Osteoblast (primary cell): ENCODE data around the gene CEACAM7. TPM values are rescaled to one million over a fixed set of nuclear protein-coding genes. Genes with fewer than 3 reads are reported as not detected.

Experiments
- DNase-seq: peaks from one replicate; pipeline ENCODE4 v3.0.0; 2011; ENCODE audit warnings: low spot score, mixed read lengths; ENCODE audit not compliant: insufficient read length; ENCODE audit errors: missing footprints
- H2AFZ ChIP-seq: 2 replicates; pipeline ENCODE4 v1.6.0; 2011; ENCODE audit warnings: mild to moderate bottlenecking, low read length
- H3K27ac ChIP-seq: 2 replicates; pipeline ENCODE4 v1.5.1; 2011; ENCODE audit warnings: mild to moderate bottlenecking, low read depth, low read length, moderate library complexity
- H3K27me3 ChIP-seq: 2 replicates; pipeline ENCODE4 v1.6.0; 2012; ENCODE audit warnings: mild to moderate bottlenecking, control low read depth, inconsistent platforms, low read length, moderate library complexity; ENCODE audit not compliant: insufficient read depth
- H3K36me3 ChIP-seq: 2 replicates; pipeline ENCODE4 v1.5.1; 2011; ENCODE audit warnings: mild to moderate bottlenecking, low read length, control low read depth, moderate library complexity; ENCODE audit not compliant: insufficient read depth
- H3K4me1 ChIP-seq: 2 replicates; pipeline ENCODE4 v1.5.1; 2011; ENCODE audit warnings: mild to moderate bottlenecking, low read length, control low read depth, moderate library complexity; ENCODE audit not compliant: insufficient read depth
- H3K4me2 ChIP-seq: 2 replicates; pipeline ENCODE4 v1.6.0; 2011; ENCODE audit warnings: mild to moderate bottlenecking, low read length; ENCODE audit not compliant: insufficient read depth
- H3K4me3 ChIP-seq: fragments of 200-600 bp; sonication (generic); 3 replicates; pipeline ENCODE4 v1.5.1; 2012; ENCODE audit warnings: mild to moderate bottlenecking, low read length, inconsistent platforms; ENCODE audit not compliant: insufficient read depth
- H3K79me2 ChIP-seq: 2 replicates; pipeline ENCODE4 v1.6.0; 2012; ENCODE audit warnings: mild to moderate bottlenecking, low read length, control low read depth, inconsistent platforms; ENCODE audit not compliant: insufficient read depth
- H3K9me3 ChIP-seq: 2 replicates; pipeline ENCODE4 v1.5.1; 2011; ENCODE audit warnings: low read depth, low read length, control low read depth
- H4K20me1 ChIP-seq: 2 replicates; pipeline ENCODE4 v1.6.0; 2012; ENCODE audit warnings: mild to moderate bottlenecking, low read length, control low read depth; ENCODE audit not compliant: insufficient read depth
- total RNA-seq: library from RNA; depleted of rRNA; stranded (reverse); fragments of >200 nt; gene quantifications from 2 replicates; pipeline ENCODE4 v1.2.3, GENCODE V29; 2012
- TF ChIP-seq, protein P1 (sequence below): IDR thresholded peaks from 2 replicates; pipeline ENCODE4 v1.5.1; 2011; ENCODE audit warnings: mild to moderate bottlenecking, low read depth, low read length, moderate library complexity; ENCODE audit errors: extremely low read depth

CEACAM7 gene
- total RNA-seq, 1 donor: not detected

DNA sequence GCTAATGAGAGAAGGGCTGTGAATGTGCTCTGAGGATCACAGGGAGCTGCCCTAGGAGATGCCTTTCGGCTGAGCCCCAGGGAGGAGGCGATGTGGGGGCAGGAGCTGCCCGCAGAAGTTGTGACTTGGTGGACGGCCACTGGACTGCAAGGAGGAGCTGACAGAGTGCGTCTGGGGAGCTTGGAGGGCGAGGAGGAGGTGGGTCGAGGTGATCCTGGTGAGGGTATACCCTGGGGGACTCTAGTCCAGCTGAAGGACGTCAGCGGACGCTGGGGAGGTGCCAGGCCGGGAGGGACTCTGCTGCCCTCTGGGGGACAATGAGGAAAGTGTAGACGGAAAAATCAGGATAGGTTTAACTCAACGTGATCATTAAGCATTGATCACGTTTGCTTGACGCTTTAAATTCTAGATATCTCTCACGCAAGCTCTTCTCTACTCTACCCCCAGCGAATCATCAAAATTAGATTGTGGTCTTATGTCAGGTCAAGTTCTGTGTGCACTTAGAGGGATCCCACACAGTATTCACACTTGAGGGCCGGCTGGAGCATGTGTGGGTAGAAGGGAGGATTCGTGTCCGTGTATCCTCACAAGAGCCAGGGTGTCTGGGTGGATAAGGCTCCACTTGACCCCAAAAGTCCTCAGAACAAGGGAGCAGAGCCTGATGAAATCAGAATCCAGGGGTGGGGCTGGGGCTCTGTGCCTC lies 3.3 kb upstream of the CEACAM7 start:
- H3K79me2 ChIP-seq: no peaks in the 10 kb centered on the region
- H3K9me3 ChIP-seq: no peaks in the 10 kb centered on the region
- no peak overlapping the region for H3K4me2 ChIP-seq
- no peaks in the 10 kb centered on the region for H4K20me1 ChIP-seq
- DNase-seq: no peak
- H3K36me3 ChIP-seq: no peaks in the 10 kb centered on the region
- no peaks in the 10 kb centered on the region for H3K27me3 ChIP-seq
- H2AFZ ChIP-seq: no peak overlapping the region
- H3K4me1 ChIP-seq: no peaks in the 10 kb centered on the region
- TF ChIP-seq, protein P1, sequence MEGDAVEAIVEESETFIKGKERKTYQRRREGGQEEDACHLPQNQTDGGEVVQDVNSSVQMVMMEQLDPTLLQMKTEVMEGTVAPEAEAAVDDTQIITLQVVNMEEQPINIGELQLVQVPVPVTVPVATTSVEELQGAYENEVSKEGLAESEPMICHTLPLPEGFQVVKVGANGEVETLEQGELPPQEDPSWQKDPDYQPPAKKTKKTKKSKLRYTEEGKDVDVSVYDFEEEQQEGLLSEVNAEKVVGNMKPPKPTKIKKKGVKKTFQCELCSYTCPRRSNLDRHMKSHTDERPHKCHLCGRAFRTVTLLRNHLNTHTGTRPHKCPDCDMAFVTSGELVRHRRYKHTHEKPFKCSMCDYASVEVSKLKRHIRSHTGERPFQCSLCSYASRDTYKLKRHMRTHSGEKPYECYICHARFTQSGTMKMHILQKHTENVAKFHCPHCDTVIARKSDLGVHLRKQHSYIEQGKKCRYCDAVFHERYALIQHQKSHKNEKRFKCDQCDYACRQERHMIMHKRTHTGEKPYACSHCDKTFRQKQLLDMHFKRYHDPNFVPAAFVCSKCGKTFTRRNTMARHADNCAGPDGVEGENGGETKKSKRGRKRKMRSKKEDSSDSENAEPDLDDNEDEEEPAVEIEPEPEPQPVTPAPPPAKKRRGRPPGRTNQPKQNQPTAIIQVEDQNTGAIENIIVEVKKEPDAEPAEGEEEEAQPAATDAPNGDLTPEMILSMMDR: peak; percentile 61
- no peak overlapping the region for H3K4me3 ChIP-seq
- no peak overlapping the region for H3K27ac ChIP-seq

DNA sequence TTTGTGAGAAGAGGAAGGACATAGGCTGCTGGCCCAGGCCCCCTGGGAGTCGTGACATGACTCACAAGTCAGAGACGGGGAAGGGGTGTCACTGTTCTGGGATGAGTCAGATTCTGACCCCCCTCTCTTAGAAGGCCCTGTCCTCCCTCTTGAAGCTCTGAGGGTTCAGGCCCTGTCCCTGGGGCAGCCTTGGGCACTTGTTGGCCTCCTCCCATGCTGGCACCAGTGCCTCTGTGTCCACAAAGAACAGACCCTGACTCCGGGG lies 2.7 kb upstream of the CEACAM7 start:
- Histone ChIP-seq H3K27me3 (no peaks in the 10 kb centered on the region), H2AFZ (no peak overlapping the region), H3K79me2 (no peaks in the 10 kb centered on the region), H3K27ac (no peak overlapping the region), H4K20me1 (no peaks in the 10 kb centered on the region), H3K4me1 (no peaks in the 10 kb centered on the region), H3K4me3 (no peak overlapping the region), H3K9me3 (no peaks in the 10 kb centered on the region), H3K36me3 (no peaks in the 10 kb centered on the region), H3K4me2 (no peak overlapping the region)
- TF ChIP-seq, protein P1: no peak
- DNase-seq: no peak

DNA sequence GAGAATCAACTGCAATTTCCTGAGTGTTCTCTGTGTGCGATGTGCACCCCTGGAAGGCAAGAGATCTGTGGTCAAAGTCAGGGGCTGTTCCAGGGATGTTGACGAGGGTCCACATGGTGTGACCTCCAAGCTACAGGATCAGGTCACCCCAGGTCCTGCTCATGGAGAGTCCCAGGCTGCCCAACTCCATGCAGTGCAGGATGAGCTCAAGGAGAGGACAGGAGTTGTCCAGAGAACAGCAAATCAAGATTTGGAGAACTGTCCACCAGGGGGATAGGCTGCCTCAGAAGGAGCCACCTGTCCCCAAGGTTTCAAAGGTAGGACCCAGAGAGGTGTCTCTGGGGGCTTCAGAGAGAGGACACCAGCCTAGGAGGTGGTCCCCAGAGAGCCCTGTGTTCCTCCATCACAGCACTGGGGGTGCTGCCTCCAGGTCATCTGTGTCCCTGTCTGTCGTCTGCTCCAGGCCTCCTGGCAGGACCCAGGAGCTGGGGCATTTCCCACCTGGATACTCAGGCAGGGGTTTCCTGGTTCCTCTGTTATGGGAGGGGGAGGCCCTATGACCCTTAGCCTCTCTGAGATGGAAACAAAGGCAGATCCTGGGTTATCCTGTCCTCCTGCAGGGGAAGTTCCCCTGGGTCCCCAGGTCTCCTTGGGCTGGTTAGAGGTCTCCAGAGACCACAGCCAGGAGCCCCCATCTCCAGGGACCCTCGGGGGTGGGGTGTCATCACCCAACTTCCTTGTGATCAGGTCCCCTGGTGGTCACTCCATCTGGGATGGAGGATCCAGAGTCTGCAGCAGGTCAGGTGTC lies 2.1 kb upstream of the CEACAM7 start:
- Histone ChIP-seq H3K4me1 (no peaks in the 10 kb centered on the region), H3K27ac (no peak overlapping the region), H2AFZ (no peak overlapping the region), H4K20me1 (no peaks in the 10 kb centered on the region), H3K79me2 (no peaks in the 10 kb centered on the region), H3K4me3 (no peak overlapping the region), H3K27me3 (no peaks in the 10 kb centered on the region), H3K36me3 (no peaks in the 10 kb centered on the region), H3K4me2 (no peak overlapping the region), H3K9me3 (no peaks in the 10 kb centered on the region)
- TF ChIP-seq, protein P1: no peak
- no peak for DNase-seq

DNA sequence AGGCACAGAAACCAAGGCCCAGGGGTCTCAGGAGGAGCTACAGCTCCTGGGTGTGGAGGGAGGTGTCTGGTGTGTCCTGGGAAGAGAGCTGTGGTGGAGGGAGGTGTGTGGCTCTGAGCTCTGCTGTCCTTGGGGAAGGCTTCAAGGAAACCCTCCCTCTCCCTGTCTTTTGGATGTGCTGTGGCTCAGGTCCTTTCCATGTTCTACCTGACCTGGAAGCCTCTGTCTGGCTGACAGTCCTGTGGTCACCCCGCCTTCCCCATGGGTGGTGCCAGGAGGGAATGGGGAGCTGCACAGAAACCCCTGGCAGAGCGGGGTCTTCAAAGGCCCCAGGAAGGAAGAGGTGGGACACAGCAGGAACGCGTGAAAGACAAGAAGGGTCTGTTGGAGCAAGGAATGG lies 617 bp upstream of the CEACAM7 start:
- no peak for DNase-seq
- H3K4me3 ChIP-seq: no peak overlapping the region
- TF ChIP-seq, protein P1: no peak
- H2AFZ ChIP-seq: no peak overlapping the region
- no peaks in the 10 kb centered on the region for H4K20me1 ChIP-seq
- no peaks in the 10 kb centered on the region for H3K79me2 ChIP-seq
- H3K4me2 ChIP-seq: no peak overlapping the region
- H3K4me1 ChIP-seq: no peaks in the 10 kb centered on the region
- H3K27me3 ChIP-seq: peaks cover 6% of the 10 kb centered on the region
- no peaks in the 10 kb centered on the region for H3K36me3 ChIP-seq
- no peaks in the 10 kb centered on the region for H3K9me3 ChIP-seq
- H3K27ac ChIP-seq: no peak overlapping the region
